NCI-H2171 (cell line): ENCODE measurements around the gene UBE2D1.

Experiments used
- DNase-seq: peaks from one replicate; lab custom pipeline; 2025; lab: John Stamatoyannopoulos, UW

Gene UBE2D1

GRCh38 chr10:58334817-58335305 is at the start of gene UBE2D1:
UBE2D1 (plus strand) TSS chr10:58335006; CDS start chr10:58335202, 196 bp downstream.
- DNase-seq = peak; percentile 44

- no peak for DNase-seq
Observed at GRCh38 chr10:58291538-58292174, 43.1 kb upstream of the UBE2D1 start.

GRCh38 chr10:58293989-58294388 is 40.8 kb upstream of the UBE2D1 start:
- DNase-seq = no peak

- peak; percentile 6 for DNase-seq
Observed at GRCh38 chr10:58299580-58299979, 35.2 kb upstream of the UBE2D1 start.

- DNase-seq = no peak
Observed at GRCh38 chr10:58300676-58301075, 34.1 kb upstream of the UBE2D1 start.

GRCh38 chr10:58302254-58302653 is 32.6 kb upstream of the UBE2D1 start:
- DNase-seq = no peak

- no peak for DNase-seq
Observed at GRCh38 chr10:58304099-58304633, 30.6 kb upstream of the UBE2D1 start.

GRCh38 chr10:58305821-58306220 is 29.0 kb upstream of the UBE2D1 start:
- DNase-seq = no peak

- no peak for DNase-seq
Observed at GRCh38 chr10:58307676-58308075, 27.1 kb upstream of the UBE2D1 start.

- DNase-seq = no peak
Observed at GRCh38 chr10:58311026-58311425, 23.8 kb upstream of the UBE2D1 start.

- DNase-seq = no peak
Observed at GRCh38 chr10:58316874-58317273, 17.9 kb upstream of the UBE2D1 start.

- no peak for DNase-seq
Observed at GRCh38 chr10:58318346-58318745, 16.5 kb upstream of the UBE2D1 start.

GRCh38 chr10:58319599-58319998 is 15.2 kb upstream of the UBE2D1 start:
- DNase-seq = no peak

- DNase-seq = no peak
Observed at GRCh38 chr10:58320351-58321049, 14.3 kb upstream of the UBE2D1 start.

- no peak for DNase-seq
Observed at GRCh38 chr10:58322072-58322834, 12.6 kb upstream of the UBE2D1 start.

GRCh38 chr10:58322835-58323209 is 12.0 kb upstream of the UBE2D1 start:
- no peak for DNase-seq

GRCh38 chr10:58326967-58327381 is 7.8 kb upstream of the UBE2D1 start:
- DNase-seq = no peak

- no peak for DNase-seq
Observed at GRCh38 chr10:58328233-58328632, 6.6 kb upstream of the UBE2D1 start.

- no peak for DNase-seq
Observed at GRCh38 chr10:58330431-58330830, 4.4 kb upstream of the UBE2D1 start.

GRCh38 chr10:58331646-58332045 is 3.2 kb upstream of the UBE2D1 start:
- DNase-seq = no peak

- no peak for DNase-seq
Observed at GRCh38 chr10:58335306-58336005, 650 bp downstream of the UBE2D1 start.

- no peak for DNase-seq
Observed at GRCh38 chr10:58336242-58336641, 1.4 kb downstream of the UBE2D1 start.
